ENCODE results near the gene RANGAP1. TPM values are rescaled to one million over a fixed set of nuclear protein-coding genes. Genes with fewer than 3 reads are reported as not detected.
"Not testable (repeated sequence)": the region's sequence is repeated elsewhere in the genome, so short reads cannot be mapped to it uniquely, and the experiment has no call there.

RANGAP1 gene
- total RNA-seq, 4 donors from 2014 or later, result 31.4 to 75.2 (median 52.1) TPM

GRCh38 chr22:41296826-41297667 is 11.1 kb upstream of the RANGAP1 start:
- in situ Hi-C loops (cut with MboI; ENCODE audit: low sequenced_read_pairs in 4 of 4), result loop anchor here in 1 of 4 donors (25.0 kb wide), 1 partner anchor 240 kb away; the partner anchor contains the start of gene POLR3H

GRCh38 chr22:41294816-41295215 is 8.8 kb upstream of the RANGAP1 start:
- DNase-seq; H3K36me3 ChIP-seq; H3K27ac ChIP-seq; H3K4me1 ChIP-seq; ATAC-seq; H3K4me3 ChIP-seq; intact Hi-C loops (cut with DNase I; ENCODE audit: low total_unique reads); H3K9me3 ChIP-seq; H3K27me3 ChIP-seq: not testable (repeated sequence)
- in situ Hi-C loops (cut with MboI; ENCODE audit: low sequenced_read_pairs in 4 of 4), result loop anchor here in 1 of 4 donors (25.0 kb wide), 1 partner anchor 242 kb away; the partner anchor contains the start of gene POLR3H

More at GRCh38 chr22:41296826-41297667, 11.1 kb upstream of the RANGAP1 start:
- H3K9me3 ChIP-seq, result no peaks in the 10 kb centered on the region
- DNase-seq (no peak), ATAC-seq (no peak)
- H3K4me3 ChIP-seq, result no peak overlapping the region
- no peaks in the 10 kb centered on the region for H3K27me3 ChIP-seq
- no peaks in the 10 kb centered on the region for H3K36me3 ChIP-seq
- intact Hi-C loops (cut with DNase I; ENCODE audit: low total_unique reads), result no loop called here
- H3K27ac ChIP-seq, result no peak overlapping the region
- H3K4me1 ChIP-seq, result peaks cover 6 to 8% of the 10 kb centered on the region in 2 donors
- no peak for TF ChIP-seq CTCF (IDR thresholded peaks at IDR 0.05 in 4 of 5, conservative IDR thresholded peaks at IDR 0.05 in 1 of 5)
- no peak for TF ChIP-seq POLR2A (IDR thresholded peaks at IDR 0.05)

GRCh38 chr22:41290262-41291221 is 4.6 kb upstream of the RANGAP1 start:
- H3K4me3 ChIP-seq, result no peak overlapping the region
- TF ChIP-seq CTCF (IDR thresholded peaks at IDR 0.05 in 4 of 5, conservative IDR thresholded peaks at IDR 0.05 in 1 of 5), result no peak
- no peak for TF ChIP-seq POLR2A (IDR thresholded peaks at IDR 0.05)
- H3K9me3 ChIP-seq, result no peaks in the 10 kb centered on the region
- H3K36me3 ChIP-seq, result no peaks in the 10 kb centered on the region
- DNase-seq, result no peak
- no peak overlapping the region for H3K27ac ChIP-seq
- in situ Hi-C loops (cut with MboI; ENCODE audit: low sequenced_read_pairs in 4 of 4) (loop anchor here in 1 of 4 donors (25.0 kb wide), 1 partner anchor 247 kb away; the partner anchor contains the start of gene POLR3H), intact Hi-C loops (cut with DNase I; ENCODE audit: low total_unique reads) (no loop called here)
- peaks cover 2 to 8% of the 10 kb centered on the region in 2 donors for H3K4me1 ChIP-seq
- H3K27me3 ChIP-seq, result no peaks in the 10 kb centered on the region
- no peak for ATAC-seq

GRCh38 chr22:41289671-41290070 is 3.7 kb upstream of the RANGAP1 start:
- no peak for TF ChIP-seq CTCF (IDR thresholded peaks at IDR 0.05 in 4 of 5, conservative IDR thresholded peaks at IDR 0.05 in 1 of 5)
- no peak for TF ChIP-seq POLR2A (IDR thresholded peaks at IDR 0.05)
- intact Hi-C loops (cut with DNase I; ENCODE audit: low total_unique reads), result loop anchor here (5.0 to 10.0 kb wide), 2 partner anchors 38 to 795 kb away; no protein-coding TSS in a partner anchor

More at GRCh38 chr22:41289671-41290070, 3.7 kb upstream of the RANGAP1 start:
- Histone ChIP-seq H3K27me3 (no peaks in the 10 kb centered on the region), H3K9me3 (no peaks in the 10 kb centered on the region), H3K4me1 (peaks cover 11 to 14% of the 10 kb centered on the region in 2 donors), H3K27ac (no peak overlapping the region), H3K4me3 (no peak overlapping the region), H3K36me3 (peaks cover 0 to 2% of the 10 kb centered on the region in 2 donors)
- DNase-seq (no peak), ATAC-seq (no peak)
- in situ Hi-C loops (cut with MboI; ENCODE audit: low sequenced_read_pairs in 4 of 4), result loop anchor here in 1 of 4 donors (25.0 kb wide), 1 partner anchor 248 kb away; the partner anchor contains the start of gene POLR3H

All from gastrocnemius medialis (tissue), 4 donors.